ENCODE results near the gene OLIG3.

DNA sequence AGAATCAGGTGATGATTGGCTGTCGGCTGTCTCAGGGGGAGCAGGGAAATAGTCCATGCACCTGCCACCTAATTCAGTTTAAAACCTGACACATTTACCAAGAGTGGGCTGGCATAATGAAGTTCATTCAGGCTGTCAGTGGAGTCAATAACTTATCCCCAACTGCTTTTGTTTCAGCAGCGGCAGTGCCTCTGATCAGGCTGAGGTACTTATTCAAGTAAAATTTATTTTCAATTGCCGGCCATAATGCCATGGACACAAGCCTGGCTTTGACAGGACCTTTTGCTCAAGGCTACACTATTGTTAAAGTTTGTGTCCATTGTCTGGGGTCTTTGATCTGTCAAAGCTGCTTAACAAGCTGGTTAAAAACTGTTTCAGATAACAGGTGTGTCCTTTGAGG is 20.6 kb downstream of the OLIG3 start:
- TF ChIP-seq EZH2 (IDR thresholded peaks at IDR 0.05; ENCODE audit: insufficient read depth, low read length), result no peak
- TF ChIP-seq, protein P1, sequence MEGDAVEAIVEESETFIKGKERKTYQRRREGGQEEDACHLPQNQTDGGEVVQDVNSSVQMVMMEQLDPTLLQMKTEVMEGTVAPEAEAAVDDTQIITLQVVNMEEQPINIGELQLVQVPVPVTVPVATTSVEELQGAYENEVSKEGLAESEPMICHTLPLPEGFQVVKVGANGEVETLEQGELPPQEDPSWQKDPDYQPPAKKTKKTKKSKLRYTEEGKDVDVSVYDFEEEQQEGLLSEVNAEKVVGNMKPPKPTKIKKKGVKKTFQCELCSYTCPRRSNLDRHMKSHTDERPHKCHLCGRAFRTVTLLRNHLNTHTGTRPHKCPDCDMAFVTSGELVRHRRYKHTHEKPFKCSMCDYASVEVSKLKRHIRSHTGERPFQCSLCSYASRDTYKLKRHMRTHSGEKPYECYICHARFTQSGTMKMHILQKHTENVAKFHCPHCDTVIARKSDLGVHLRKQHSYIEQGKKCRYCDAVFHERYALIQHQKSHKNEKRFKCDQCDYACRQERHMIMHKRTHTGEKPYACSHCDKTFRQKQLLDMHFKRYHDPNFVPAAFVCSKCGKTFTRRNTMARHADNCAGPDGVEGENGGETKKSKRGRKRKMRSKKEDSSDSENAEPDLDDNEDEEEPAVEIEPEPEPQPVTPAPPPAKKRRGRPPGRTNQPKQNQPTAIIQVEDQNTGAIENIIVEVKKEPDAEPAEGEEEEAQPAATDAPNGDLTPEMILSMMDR (IDR thresholded peaks at IDR 0.05; ENCODE audit: insufficient read depth, low read depth, low read length), result no peak

Measured in astrocyte (in vitro differentiated cells and primary cell).